ENCODE results near the gene DICER1. TPM values are rescaled to one million over a fixed set of nuclear protein-coding genes. Genes with fewer than 3 reads are reported as not detected.

Gene DICER1
- total RNA-seq, 1 donor from 2014 or later, result 71.1 TPM

DNA sequence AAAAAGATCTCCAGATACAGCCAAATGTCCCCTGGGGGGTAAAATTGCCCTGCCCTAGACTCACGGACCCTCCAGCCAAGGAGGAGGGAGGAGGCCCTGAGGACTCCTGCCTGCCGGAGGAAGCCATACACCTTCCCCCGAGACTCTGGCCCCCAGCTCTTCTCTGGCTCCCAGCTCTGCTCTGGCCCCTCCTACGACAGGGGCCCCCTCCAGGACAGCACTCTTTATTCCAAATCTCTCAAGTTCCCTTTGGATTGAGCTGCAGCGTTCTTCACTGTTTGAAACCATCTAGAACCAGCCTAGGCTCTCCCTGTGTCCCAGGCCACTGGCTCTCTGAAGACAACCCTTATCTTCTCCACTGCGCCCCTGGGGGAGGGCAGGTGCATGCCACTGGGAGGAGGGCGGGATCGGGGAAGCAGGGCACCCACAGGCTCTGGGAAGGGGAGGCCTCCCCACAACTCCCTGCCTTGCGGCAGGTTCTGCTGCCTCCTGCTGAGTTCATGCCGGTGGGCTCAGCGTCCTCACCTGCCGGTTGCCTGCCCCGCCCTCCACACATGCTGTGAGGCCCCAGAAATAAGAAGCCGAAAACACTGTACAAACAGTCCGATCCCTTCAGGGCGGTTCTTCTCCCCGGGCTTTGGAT, 112.7 kb downstream of the DICER1 start:
- TF ChIP-seq, protein P1, sequence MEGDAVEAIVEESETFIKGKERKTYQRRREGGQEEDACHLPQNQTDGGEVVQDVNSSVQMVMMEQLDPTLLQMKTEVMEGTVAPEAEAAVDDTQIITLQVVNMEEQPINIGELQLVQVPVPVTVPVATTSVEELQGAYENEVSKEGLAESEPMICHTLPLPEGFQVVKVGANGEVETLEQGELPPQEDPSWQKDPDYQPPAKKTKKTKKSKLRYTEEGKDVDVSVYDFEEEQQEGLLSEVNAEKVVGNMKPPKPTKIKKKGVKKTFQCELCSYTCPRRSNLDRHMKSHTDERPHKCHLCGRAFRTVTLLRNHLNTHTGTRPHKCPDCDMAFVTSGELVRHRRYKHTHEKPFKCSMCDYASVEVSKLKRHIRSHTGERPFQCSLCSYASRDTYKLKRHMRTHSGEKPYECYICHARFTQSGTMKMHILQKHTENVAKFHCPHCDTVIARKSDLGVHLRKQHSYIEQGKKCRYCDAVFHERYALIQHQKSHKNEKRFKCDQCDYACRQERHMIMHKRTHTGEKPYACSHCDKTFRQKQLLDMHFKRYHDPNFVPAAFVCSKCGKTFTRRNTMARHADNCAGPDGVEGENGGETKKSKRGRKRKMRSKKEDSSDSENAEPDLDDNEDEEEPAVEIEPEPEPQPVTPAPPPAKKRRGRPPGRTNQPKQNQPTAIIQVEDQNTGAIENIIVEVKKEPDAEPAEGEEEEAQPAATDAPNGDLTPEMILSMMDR (IDR thresholded peaks at IDR 0.05), result no peak
- no peaks in the 10 kb centered on the region for H3K27me3 ChIP-seq
- no peak overlapping the region for H3K27ac ChIP-seq
- H3K9me3 ChIP-seq, result no peaks in the 10 kb centered on the region
- H3K4me3 ChIP-seq, result no peak overlapping the region
- intact Hi-C loops (cut with DNase I), result no loop called here
- no peaks in the 10 kb centered on the region for H3K4me1 ChIP-seq
- ATAC-seq (no peak), DNase-seq (peak; percentile 54)
- no peaks in the 10 kb centered on the region for H3K36me3 ChIP-seq

GRCh38 chr14:95043732-95044462, 113.4 kb downstream of the DICER1 start:
- intact Hi-C loops (cut with DNase I), result no loop called here
- ATAC-seq, result no peak

DNA sequence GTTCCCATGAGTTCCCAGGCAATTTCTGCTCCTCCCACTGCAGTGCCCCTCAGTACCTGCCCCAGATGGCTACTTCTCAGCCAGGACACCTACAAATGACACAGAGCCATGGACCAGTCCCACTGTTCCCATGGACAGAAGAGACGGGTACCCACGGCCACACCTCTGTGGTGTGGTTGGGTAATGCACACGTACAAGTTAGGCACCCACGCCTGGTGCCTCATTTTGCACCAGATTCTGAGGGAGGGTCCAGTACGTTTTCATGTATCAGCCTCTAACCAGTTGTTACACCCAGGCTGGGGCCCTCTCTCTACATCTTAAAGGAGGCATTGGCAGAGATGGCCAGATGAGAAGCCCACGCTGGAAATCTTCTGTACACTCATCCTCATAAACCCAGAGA, 114.0 kb downstream of the DICER1 start:
- intact Hi-C loops (cut with DNase I), result no loop called here
- ATAC-seq, result no peak
- Histone ChIP-seq H3K27ac (no peak overlapping the region), H3K9me3 (no peaks in the 10 kb centered on the region), H3K4me1 (no peaks in the 10 kb centered on the region), H3K4me3 (no peak overlapping the region), H3K27me3 (no peaks in the 10 kb centered on the region), H3K36me3 (no peaks in the 10 kb centered on the region)
- TF ChIP-seq, protein P1 (IDR thresholded peaks at IDR 0.05), result no peak
- DNase-seq, result peak; percentile 40

More at GRCh38 chr14:95043732-95044462, 113.4 kb downstream of the DICER1 start:
- H3K36me3 ChIP-seq, result no peaks in the 10 kb centered on the region
- no peak overlapping the region for H3K27ac ChIP-seq
- no peaks in the 10 kb centered on the region for H3K9me3 ChIP-seq
- no peaks in the 10 kb centered on the region for H3K4me1 ChIP-seq
- H3K4me3 ChIP-seq, result no peak overlapping the region
- no peaks in the 10 kb centered on the region for H3K27me3 ChIP-seq
- TF ChIP-seq, protein P1 (IDR thresholded peaks at IDR 0.05), result no peak
- DNase-seq, result peak; percentile 37

DNA sequence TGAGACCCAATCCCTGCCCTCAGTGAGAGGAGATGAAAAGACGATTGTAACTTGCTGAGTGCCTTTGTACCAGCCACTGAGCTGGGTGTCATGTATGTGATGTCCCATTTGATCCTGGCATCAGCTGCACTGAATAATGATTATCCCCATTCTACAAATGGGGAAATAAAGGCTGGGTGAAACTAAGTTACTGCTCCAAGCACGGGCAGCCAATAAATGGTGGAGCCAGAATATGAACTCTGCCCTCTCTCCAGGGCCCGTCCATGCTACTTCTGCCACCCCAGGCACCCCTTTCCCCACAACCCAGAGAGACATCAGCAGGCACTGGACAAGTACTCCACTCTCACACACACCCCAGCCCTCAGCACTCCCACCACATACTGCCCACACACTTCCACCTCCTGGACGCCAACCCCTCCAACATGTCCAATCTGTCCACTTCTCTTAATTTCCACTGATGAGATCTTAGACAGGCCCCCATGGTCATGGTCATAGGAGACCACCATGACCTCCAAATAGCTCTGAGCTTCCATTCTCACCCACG, 115.8 kb downstream of the DICER1 start:
- no peaks in the 10 kb centered on the region for H3K36me3 ChIP-seq
- H3K4me3 ChIP-seq, result no peak overlapping the region
- peak; percentile 27 for DNase-seq
- no peaks in the 10 kb centered on the region for H3K9me3 ChIP-seq
- H3K4me1 ChIP-seq, result no peaks in the 10 kb centered on the region
- intact Hi-C loops (cut with DNase I), result no loop called here
- ATAC-seq, result no peak
- H3K27ac ChIP-seq, result no peak overlapping the region
- H3K27me3 ChIP-seq, result no peaks in the 10 kb centered on the region
- TF ChIP-seq, protein P1 (IDR thresholded peaks at IDR 0.05), result no peak

DNA sequence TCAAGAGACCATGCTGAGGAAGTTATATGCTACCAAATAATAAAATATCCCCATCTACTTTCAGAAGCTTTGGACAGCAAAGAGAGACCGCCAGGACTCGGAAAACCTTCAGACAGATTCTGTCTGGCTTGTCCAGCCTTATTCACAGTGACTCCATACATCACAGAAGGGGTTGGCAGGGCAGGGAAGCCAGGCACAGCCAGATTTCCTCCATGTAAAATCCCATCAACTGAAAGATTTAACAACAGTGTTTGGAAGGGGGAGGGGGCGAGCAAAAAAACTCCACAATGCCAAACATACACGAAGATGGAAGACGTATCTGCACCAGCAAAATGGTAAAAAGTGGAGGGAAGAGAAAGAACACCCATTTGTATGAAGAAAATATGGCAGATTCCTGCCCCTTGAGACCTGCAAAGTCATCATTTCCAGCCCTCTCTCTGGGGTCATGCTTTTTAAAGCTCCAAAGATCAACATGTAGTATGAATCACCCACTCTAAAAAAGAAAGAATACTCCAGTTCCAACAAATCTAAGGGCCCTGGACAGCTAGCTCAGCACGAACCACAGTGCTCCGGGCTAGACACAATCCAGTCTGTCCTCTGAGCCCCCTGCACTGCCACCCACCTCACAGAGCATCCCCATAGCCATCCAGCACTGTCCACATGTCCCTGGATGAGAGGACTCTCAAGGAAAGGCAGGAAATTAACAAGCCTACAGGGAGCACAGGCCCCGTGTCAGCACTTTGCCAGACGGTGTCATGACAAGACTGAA, 116.4 kb downstream of the DICER1 start:
- Histone ChIP-seq H3K4me3 (no peak overlapping the region), H3K27me3 (no peaks in the 10 kb centered on the region), H3K27ac (no peak overlapping the region), H3K9me3 (no peaks in the 10 kb centered on the region), H3K4me1 (no peaks in the 10 kb centered on the region), H3K36me3 (no peaks in the 10 kb centered on the region)
- no peak for ATAC-seq
- TF ChIP-seq, protein P1 (IDR thresholded peaks at IDR 0.05), result no peak
- peak; percentile 16 for DNase-seq
- intact Hi-C loops (cut with DNase I), result no loop called here

All from upper lobe of right lung (tissue), 1 donor.